SK-N-MC (cell line): ENCODE data around the gene MYL2.

Experiments used
- EZH2 ChIP-seq: fragments of 200-600 bp; sonication (generic); IDR thresholded peaks from one replicate; pipeline ENCODE4 v1.6.1; 2017; ENCODE audit warnings: antibody characterized with exemption
- POLR2AphosphoS5 ChIP-seq: IDR thresholded peaks from 2 replicates; pipeline ENCODE4 v1.6.1; 2012; ENCODE audit warnings: mild to moderate bottlenecking, low read depth, low read length, borderline replicate concordance

GRCh38 chr12:110935588-110935987, 15.2 kb upstream of the MYL2 start:
- TF ChIP-seq POLR2AphosphoS5 (no peak), EZH2 (no peak)
